ENCODE data around the gene RHBDD1.

GRCh38 chr2:227035711-227036367, 200.0 kb downstream of the RHBDD1 start:
- TF ChIP-seq CTCF (IDR thresholded peaks at IDR 0.05) (no peak), POLR2A (IDR thresholded peaks at IDR 0.05) (no peak)

Measured in heart left ventricle (tissue), 13 donors.